Lung (tissue), 12 donors: ENCODE measurements around the gene SEL1L3. TPM values are rescaled to one million over a fixed set of nuclear protein-coding genes. Genes with fewer than 3 reads are reported as not detected.

Source experiments
- ATAC-seq: fragments of 200-7000 bp; cut with Tn5 transposase; one replicate; pipeline ENCODE4 v1.9.1; 2020; ENCODE audit warnings: moderate number of reproducible peaks; ENCODE audit not compliant: insufficient read depth, low FRiP score
- DNase-seq, 3 donors: peaks; one replicate each; pipeline ENCODE4 v3.0.0-alpha.2; 2013 to 2017
- H3K27ac ChIP-seq, 2 donors: one replicate each; pipeline ENCODE4 v1.5.1; 2013; ENCODE audit warnings: mild to moderate bottlenecking in 2 of 2, moderate library complexity in 2 of 2, control low read depth in 1 of 2, inconsistent platforms in 1 of 2, low read depth in 1 of 2, low read length in 1 of 2
- H3K27me3 ChIP-seq, 3 donors: one replicate each; pipeline ENCODE4 v1.5.1; 2013; ENCODE audit warnings: low read length in 2 of 3; ENCODE audit not compliant: control insufficient read depth in 3 of 3, insufficient read depth in 3 of 3
- H3K36me3 ChIP-seq, 4 donors: one replicate each; pipeline ENCODE4 v1.5.1; 2013; ENCODE audit warnings: low read length in 4 of 4, mild to moderate bottlenecking in 1 of 4, moderate library complexity in 1 of 4; ENCODE audit not compliant: control insufficient read depth in 4 of 4, insufficient read depth in 4 of 4
- H3K4me1 ChIP-seq, 5 donors: one replicate each; pipeline ENCODE4 v1.5.1; 2013; ENCODE audit warnings: low read length in 5 of 5, mild to moderate bottlenecking in 2 of 5, moderate library complexity in 1 of 5; ENCODE audit not compliant: control insufficient read depth in 5 of 5, insufficient read depth in 5 of 5
- H3K4me3 ChIP-seq: one replicate; pipeline ENCODE4 v1.5.1; 2013; ENCODE audit warnings: mild to moderate bottlenecking, control low read depth, moderate library complexity
- H3K9ac ChIP-seq, 2 donors: one replicate each; pipeline ENCODE4 v1.5.1; 2013; ENCODE audit warnings: low read length in 2 of 2, control low read depth in 1 of 2; ENCODE audit not compliant: insufficient read depth in 1 of 2
- H3K9me3 ChIP-seq, 4 donors: one replicate each; pipeline ENCODE4 v1.5.1; 2013; ENCODE audit warnings: low read length in 3 of 4, mild to moderate bottlenecking in 1 of 4, moderate library complexity in 1 of 4; ENCODE audit not compliant: control insufficient read depth in 4 of 4, insufficient read depth in 3 of 4
- CTCF ChIP-seq: IDR thresholded peaks from 2 replicates; pipeline ENCODE4 v1.5.1; 2012; ENCODE audit warnings: mild to moderate bottlenecking; ENCODE audit errors: control extremely low read depth, extremely low read depth
- WGBS, 2 donors: extraction: QIAGEN DNeasy Blood & Tissue Kit; methylation state at CpG; one replicate each; pipeline ENCODE4 v1.1.7; 2013; 5-methylcytosine and 5-hydroxymethylcytosine counted together
- polyA plus RNA-seq, 2 donors: library from polyadenylated mRNA; stranded (reverse); fragments of 200-250 nt; gene quantifications; one replicate each; pipeline ENCODE4 v1.2.1, GENCODE V29; 2013
- total RNA-seq, 2 donors: library from RNA; depleted of rRNA in 1 of 2; stranded (reverse); fragments of >200 nt in 1 of 2; gene quantifications; one replicate each; pipeline ENCODE4 v1.2.1, GENCODE V29; 2014 to 2021
- donor health status: control.
- donor health status: control.
- donor health status: Bipolar disorder and iron deficiency.
- donor health status: healthy.
- donor health status: DM: yes; HTN: yes; CAD: no.

The SEL1L3 gene
- total and polyA plus RNA-seq, 4 donors, result 29.2 to 93.3 (median 57.1) TPM

GRCh38 chr4:25786497-25787065 is 76.2 kb downstream of the SEL1L3 start:
- TF ChIP-seq CTCF, result no peak
- no peaks in the 10 kb centered on the region for H3K27me3 ChIP-seq
- no peak overlapping the region for H3K9ac ChIP-seq
- no peak for DNase-seq
- H3K4me3 ChIP-seq, result no peak overlapping the region
- no peak overlapping the region for H3K27ac ChIP-seq
- WGBS, 2 donors, result 89 to 91% methylated on average over 4 of the region's 4 CpGs
- peaks cover 0 to 8% (median 0%) of the 10 kb centered on the region in 4 donors for H3K36me3 ChIP-seq
- ATAC-seq, result no peak
- H3K9me3 ChIP-seq, result no peaks in the 10 kb centered on the region
- peaks cover 0 to 6% (median 0%) of the 10 kb centered on the region in 5 donors for H3K4me1 ChIP-seq

GRCh38 chr4:25783943-25784342 is 78.8 kb downstream of the SEL1L3 start:
- H3K9me3 ChIP-seq, result no peaks in the 10 kb centered on the region
- peaks cover 0 to 13% (median 0%) of the 10 kb centered on the region in 4 donors for H3K36me3 ChIP-seq
- no peak for TF ChIP-seq CTCF
- H3K27ac ChIP-seq, result no peak overlapping the region
- H3K9ac ChIP-seq, result no peak overlapping the region
- no peak overlapping the region for H3K4me3 ChIP-seq
- DNase-seq, result no peak
- WGBS, 2 donors, result 30 to 60% methylated on average over 9 of the region's 9 CpGs
- peaks cover 0 to 6% (median 0%) of the 10 kb centered on the region in 5 donors for H3K4me1 ChIP-seq
- ATAC-seq, result no peak
- H3K27me3 ChIP-seq, result no peaks in the 10 kb centered on the region

DNA sequence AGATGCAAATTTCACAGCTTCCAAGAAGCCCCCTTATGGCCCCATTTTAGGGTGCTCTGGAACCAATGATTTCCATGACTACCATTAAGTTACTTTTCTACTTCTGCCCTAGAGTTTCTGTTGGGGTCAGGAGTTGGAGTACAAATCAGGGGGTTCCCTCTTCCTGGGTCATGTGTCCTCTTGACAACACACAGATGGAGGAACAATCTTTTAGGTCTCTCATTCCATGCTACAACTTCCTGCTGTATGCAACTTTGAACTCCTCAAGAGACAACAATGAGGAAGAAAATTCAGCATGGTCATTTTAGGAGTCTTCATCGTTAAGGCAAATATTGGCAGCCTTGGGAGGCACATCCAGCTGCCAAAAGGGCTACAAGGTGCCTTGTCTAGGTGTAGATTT is 79.7 kb downstream of the SEL1L3 start:
- TF ChIP-seq CTCF, result no peak
- DNase-seq, result no peak
- H3K4me1 ChIP-seq, result no peaks in the 10 kb centered on the region
- ATAC-seq, result no peak
- no peak overlapping the region for H3K9ac ChIP-seq
- peaks cover 0 to 13% (median 0%) of the 10 kb centered on the region in 4 donors for H3K36me3 ChIP-seq
- WGBS, 2 donors, result 56 to 69% methylated on average over 1 of the region's 1 CpG
- no peaks in the 10 kb centered on the region for H3K9me3 ChIP-seq
- H3K27me3 ChIP-seq, result no peaks in the 10 kb centered on the region
- no peak overlapping the region for H3K4me3 ChIP-seq
- no peak overlapping the region for H3K27ac ChIP-seq

DNA sequence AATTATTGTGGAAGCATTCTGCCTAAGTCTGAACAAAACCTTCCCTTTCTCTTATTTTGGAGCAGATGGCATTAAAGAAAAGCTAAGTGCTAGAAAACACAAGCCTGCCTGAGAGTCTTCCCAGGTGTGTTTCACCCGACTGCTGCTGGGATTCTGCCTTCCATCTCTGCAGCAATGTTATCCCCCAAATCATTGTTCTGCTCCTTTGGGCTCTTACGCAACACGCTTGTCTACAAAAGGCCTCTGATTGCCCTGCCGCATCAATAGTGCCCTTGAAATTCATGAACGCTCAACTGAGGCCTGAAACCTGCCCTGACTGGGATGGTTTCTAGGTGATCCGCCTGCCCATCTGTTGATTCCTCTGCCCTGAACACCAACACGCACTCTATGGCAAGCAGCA is 80.3 kb downstream of the SEL1L3 start:
- H3K36me3 ChIP-seq, result peaks cover 0 to 15% (median 0%) of the 10 kb centered on the region in 4 donors
- no peak for DNase-seq
- no peaks in the 10 kb centered on the region for H3K4me1 ChIP-seq
- no peak for ATAC-seq
- H3K27ac ChIP-seq, result no peak overlapping the region
- H3K9me3 ChIP-seq, result no peaks in the 10 kb centered on the region
- WGBS, 2 donors, result 82 to 83% methylated on average over 7 of the region's 7 CpGs
- TF ChIP-seq CTCF, result no peak
- no peaks in the 10 kb centered on the region for H3K27me3 ChIP-seq
- no peak overlapping the region for H3K4me3 ChIP-seq
- no peak overlapping the region for H3K9ac ChIP-seq
